ENCODE results near the gene GAGE12J.
"Not testable (repeated sequence)": the region's sequence is repeated elsewhere in the genome, so short reads cannot be mapped to it uniquely, and the experiment has no call there.

GRCh38 chrX:49331282-49331681 lies 9.4 kb downstream of the GAGE12J start, which contains the start of gene GAGE13:
- TF ChIP-seq CTCF (conservative IDR thresholded peaks at IDR 0.05); EZH2 (IDR thresholded peaks at IDR 0.05; ENCODE audit: low read depth): not testable (repeated sequence)
